BJ (cell line): Measurements from ENCODE around the gene SYTL1. TPM values are rescaled to one million over a fixed set of nuclear protein-coding genes. Genes with fewer than 3 reads are reported as not detected.

Experiments
- CTCF ChIA-PET: fragments of 350-600 bp; formaldehyde crosslinking; extraction: SDS; loops from one replicate; lab custom pipeline; 2021; ENCODE audit warnings: antibody characterized with exemption, inconsistent platforms; lab: Yijun Ruan, JAX
- POLR2A ChIA-PET: fragments of 300-600 bp; sonication (Branson Sonifier 250); formaldehyde crosslinking; extraction: SDS; loops from one replicate; lab custom pipeline; 2021; ENCODE audit warnings: antibody characterized with exemption; lab: Charles Lee
- DNase-seq: peaks from one replicate; pipeline ENCODE4 v3.0.0-alpha.2; 2011; ENCODE audit warnings: low read depth
- H3K27me3 ChIP-seq: 2 replicates; pipeline ENCODE4 v1.6.0; 2011; ENCODE audit warnings: low read length; ENCODE audit not compliant: control insufficient read depth, insufficient read depth
- H3K36me3 ChIP-seq: 2 replicates; pipeline ENCODE4 v1.5.1; 2011; ENCODE audit warnings: low read length; ENCODE audit not compliant: control insufficient read depth, insufficient read depth
- H3K4me3 ChIP-seq: 2 replicates; pipeline ENCODE4 v1.5.1; 2011; ENCODE audit warnings: low read depth, mild to moderate bottlenecking, control low read depth, low read length
- polyA plus RNA-seq: library from polyadenylated mRNA; depleted of rRNA; stranded (reverse); fragments of >200 nt; gene quantifications from 2 replicates; pipeline ENCODE4 v1.2.3, GENCODE V29; 2011
- TF ChIP-seq, protein P1 (sequence below): IDR thresholded peaks from 2 replicates; pipeline ENCODE4 v1.5.1; 2011; ENCODE audit warnings: low read depth, mild to moderate bottlenecking, control low read depth, inconsistent platforms, low read length, moderate library complexity; ENCODE audit not compliant: insufficient read depth

The SYTL1 gene
- polyA plus RNA-seq, 1 experiment = 0.23 TPM

GRCh38 chr1:27374362-27375086 is 32.7 kb downstream of the SYTL1 start, which contains the start of gene FCN3:
Gene FCN3, minus strand, starts transcription at chr1:27374824. Its CDS starts 6 bp downstream, at chr1:27374818.
- TF ChIP-seq, protein P1, sequence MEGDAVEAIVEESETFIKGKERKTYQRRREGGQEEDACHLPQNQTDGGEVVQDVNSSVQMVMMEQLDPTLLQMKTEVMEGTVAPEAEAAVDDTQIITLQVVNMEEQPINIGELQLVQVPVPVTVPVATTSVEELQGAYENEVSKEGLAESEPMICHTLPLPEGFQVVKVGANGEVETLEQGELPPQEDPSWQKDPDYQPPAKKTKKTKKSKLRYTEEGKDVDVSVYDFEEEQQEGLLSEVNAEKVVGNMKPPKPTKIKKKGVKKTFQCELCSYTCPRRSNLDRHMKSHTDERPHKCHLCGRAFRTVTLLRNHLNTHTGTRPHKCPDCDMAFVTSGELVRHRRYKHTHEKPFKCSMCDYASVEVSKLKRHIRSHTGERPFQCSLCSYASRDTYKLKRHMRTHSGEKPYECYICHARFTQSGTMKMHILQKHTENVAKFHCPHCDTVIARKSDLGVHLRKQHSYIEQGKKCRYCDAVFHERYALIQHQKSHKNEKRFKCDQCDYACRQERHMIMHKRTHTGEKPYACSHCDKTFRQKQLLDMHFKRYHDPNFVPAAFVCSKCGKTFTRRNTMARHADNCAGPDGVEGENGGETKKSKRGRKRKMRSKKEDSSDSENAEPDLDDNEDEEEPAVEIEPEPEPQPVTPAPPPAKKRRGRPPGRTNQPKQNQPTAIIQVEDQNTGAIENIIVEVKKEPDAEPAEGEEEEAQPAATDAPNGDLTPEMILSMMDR = no peak
- CTCF ChIA-PET = interaction anchor here (0.8 to 1.5 kb wide), 3 partner anchors 8 to 74 kb away, joined by 3 to 4 read pairs (median 3); partner anchors contain the start of gene MAP3K6
- H3K4me3 ChIP-seq = no peak within 1 kb of the TSS
- POLR2A ChIA-PET = no interaction called here
- H3K36me3 ChIP-seq = no peaks in the 10 kb centered on the region
- DNase-seq = no peak
- no peaks in the 10 kb centered on the region; the same call in 1 of the 2 replicates for H3K27me3 ChIP-seq

GRCh38 chr1:27377760-27378495 is 36.1 kb downstream of the SYTL1 start:
- no peaks in the 10 kb centered on the region for H3K36me3 ChIP-seq
- POLR2A ChIA-PET = no interaction called here
- CTCF ChIA-PET = interaction anchor here (0.9 to 1.9 kb wide), 4 partner anchors 10 to 14 kb away, joined by 3 to 8 read pairs (median 4); partner anchors contain the start of gene MAP3K6

DNA sequence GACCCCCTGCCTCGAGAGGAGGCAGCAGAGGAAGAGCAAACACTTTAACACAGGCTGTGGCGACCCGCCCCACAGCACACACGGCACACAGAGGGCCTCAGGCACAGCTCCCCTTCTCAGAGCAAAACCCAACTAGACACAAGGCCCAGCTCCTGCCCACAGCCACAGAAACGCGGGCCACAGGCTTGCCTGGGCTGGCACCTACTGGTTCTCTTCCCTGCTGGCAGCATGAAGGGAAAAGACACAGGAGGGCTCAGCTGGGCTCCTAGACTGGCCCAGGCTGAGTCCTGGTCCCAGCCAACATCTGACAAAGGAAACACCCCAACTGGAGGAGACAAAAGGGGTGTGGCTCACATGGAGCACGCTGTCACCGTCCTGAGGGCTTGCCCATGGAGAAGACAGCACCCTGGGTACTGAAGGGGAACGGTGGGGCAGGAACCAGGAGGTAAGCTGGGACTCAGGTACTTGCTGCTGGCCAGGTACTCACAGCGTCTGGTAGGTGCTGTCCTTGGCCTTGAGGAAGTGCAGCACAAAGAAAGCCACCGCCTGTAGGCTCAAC is 37.8 kb downstream of the SYTL1 start:
- peaks cover 6% of the 10 kb centered on the region for H3K27me3 ChIP-seq
- H3K4me3 ChIP-seq = no peak overlapping the region
- ChIA-PET CTCF (interaction anchor here (0.6 to 1.3 kb wide), 4 partner anchors 8 to 83 kb away, joined by 3 to 7 read pairs (median 4); no protein-coding TSS in a partner anchor), POLR2A (no interaction called here)
- DNase-seq = no peak
- TF ChIP-seq, protein P1 = no peak
- H3K36me3 ChIP-seq = no peaks in the 10 kb centered on the region

More at GRCh38 chr1:27377760-27378495, 36.1 kb downstream of the SYTL1 start:
- TF ChIP-seq, protein P1 = no peak
- peaks cover 6% of the 10 kb centered on the region for H3K27me3 ChIP-seq
- no peak for DNase-seq
- no peak overlapping the region for H3K4me3 ChIP-seq

GRCh38 chr1:27380224-27380623 is 38.4 kb downstream of the SYTL1 start:
- DNase-seq = no peak
- Histone ChIP-seq H3K4me3 (no peak overlapping the region), H3K36me3 (no peaks in the 10 kb centered on the region), H3K27me3 (peaks cover 6% of the 10 kb centered on the region)
- TF ChIP-seq, protein P1 = no peak
- ChIA-PET POLR2A (no interaction called here), CTCF (interaction anchor here (1.3 to 8.7 kb wide), 3 partner anchors 15 to 81 kb away, joined by 7 to 170 read pairs (median 11); no protein-coding TSS in a partner anchor)
